Measurements from ENCODE around the gene TNNC1. TPM values are rescaled to one million over a fixed set of nuclear protein-coding genes. Genes with fewer than 3 reads are reported as not detected.

Gene TNNC1
- total RNA-seq, 1 experiment from 2014 or later: not detected

DNA sequence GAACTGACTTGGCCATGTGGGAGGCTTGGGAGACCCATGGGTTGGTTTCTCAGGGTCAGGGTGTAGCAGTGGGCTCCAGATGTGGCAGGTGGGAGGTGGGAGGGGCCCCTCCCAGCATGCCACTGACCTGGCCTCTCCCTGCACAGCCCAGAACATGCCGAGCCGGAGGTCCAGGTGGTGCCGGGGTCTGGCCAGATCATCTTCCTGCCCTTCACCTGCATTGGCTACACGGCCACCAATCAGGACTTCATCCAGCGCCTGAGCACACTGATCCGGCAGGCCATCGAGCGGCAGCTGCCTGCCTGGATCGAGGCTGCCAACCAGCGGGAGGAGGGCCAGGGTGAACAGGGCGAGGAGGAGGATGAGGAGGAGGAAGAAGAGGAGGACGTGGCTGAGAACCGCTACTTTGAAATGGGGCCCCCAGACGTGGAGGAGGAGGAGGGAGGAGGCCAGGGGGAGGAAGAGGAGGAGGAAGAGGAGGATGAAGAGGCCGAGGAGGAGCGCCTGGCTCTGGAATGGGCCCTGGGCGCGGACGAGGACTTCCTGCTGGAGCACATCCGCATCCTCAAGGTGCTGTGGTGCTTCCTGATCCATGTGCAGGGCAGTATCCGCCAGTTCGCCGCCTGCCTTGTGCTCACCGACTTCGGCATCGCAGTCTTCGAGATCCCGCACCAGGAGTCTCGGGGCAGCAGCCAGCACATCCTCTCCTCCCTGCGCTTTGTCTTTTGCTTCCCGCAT, 33.4 kb upstream of the TNNC1 start:
- Histone ChIP-seq H3K9me3 (ENCODE audit: low read depth, low read length, poor library complexity, severe bottlenecking) (no peaks in the 10 kb centered on the region), H3K36me3 (ENCODE audit: insufficient read depth, low read length, poor library complexity, severe bottlenecking) (peaks cover 3% of the 10 kb centered on the region), H3K27me3 (replicated peaks; ENCODE audit: insufficient read depth, low read depth, low read length, poor library complexity) (no peaks in the 10 kb centered on the region), H3K27ac (ENCODE audit: low read depth, low read length, poor library complexity, severe bottlenecking) (no peak overlapping the region), H3K4me1 (ENCODE audit: insufficient read depth, low read length, poor library complexity, severe bottlenecking) (no peaks in the 10 kb centered on the region), H3K4me3 (ENCODE audit: low read depth, low read length, poor library complexity, severe bottlenecking) (no peak overlapping the region)
- intact Hi-C loops (cut with micrococcal nuclease; ENCODE audit: unreplicated experiment): no loop called here
- no peak for DNase-seq (ENCODE audit: low spot score)
- CTCF ChIA-PET: no interaction called here
- no TSS peak for BruUV-seq (replicated peaks)
- no peak for TF ChIP-seq EZH2 (IDR thresholded peaks at IDR 0.05; ENCODE audit: borderline replicate concordance, low read depth, low read length, poor library complexity, severe bottlenecking)
- POLR2A ChIA-PET (ENCODE audit: low non-redundant PET): no interaction called here

GRCh38 chr3:52484680-52485461, 31.0 kb upstream of the TNNC1 start:
- no peak for TF ChIP-seq CTCF (conservative IDR thresholded peaks at IDR 0.05; ENCODE audit: low read depth, low read length)
- TF ChIP-seq EZH2 (IDR thresholded peaks at IDR 0.05; ENCODE audit: borderline replicate concordance, low read depth, low read length, poor library complexity, severe bottlenecking): no peak
- intact Hi-C loops (cut with micrococcal nuclease; ENCODE audit: unreplicated experiment): no loop called here
- Histone ChIP-seq H3K27ac (ENCODE audit: low read depth, low read length, poor library complexity, severe bottlenecking) (no peak overlapping the region), H3K4me1 (ENCODE audit: insufficient read depth, low read length, poor library complexity, severe bottlenecking) (no peaks in the 10 kb centered on the region), H3K27me3 (replicated peaks; ENCODE audit: insufficient read depth, low read depth, low read length, poor library complexity) (no peaks in the 10 kb centered on the region), H3K9me3 (ENCODE audit: low read depth, low read length, poor library complexity, severe bottlenecking) (no peaks in the 10 kb centered on the region), H3K36me3 (ENCODE audit: insufficient read depth, low read length, poor library complexity, severe bottlenecking) (peaks cover 3% of the 10 kb centered on the region), H3K4me3 (ENCODE audit: low read depth, low read length, poor library complexity, severe bottlenecking) (no peak overlapping the region)
- ChIA-PET POLR2A (ENCODE audit: low non-redundant PET) (no interaction called here), CTCF (no interaction called here)
- DNase-seq (ENCODE audit: low spot score): no peak
- BruUV-seq (replicated peaks): no TSS peak

DNA sequence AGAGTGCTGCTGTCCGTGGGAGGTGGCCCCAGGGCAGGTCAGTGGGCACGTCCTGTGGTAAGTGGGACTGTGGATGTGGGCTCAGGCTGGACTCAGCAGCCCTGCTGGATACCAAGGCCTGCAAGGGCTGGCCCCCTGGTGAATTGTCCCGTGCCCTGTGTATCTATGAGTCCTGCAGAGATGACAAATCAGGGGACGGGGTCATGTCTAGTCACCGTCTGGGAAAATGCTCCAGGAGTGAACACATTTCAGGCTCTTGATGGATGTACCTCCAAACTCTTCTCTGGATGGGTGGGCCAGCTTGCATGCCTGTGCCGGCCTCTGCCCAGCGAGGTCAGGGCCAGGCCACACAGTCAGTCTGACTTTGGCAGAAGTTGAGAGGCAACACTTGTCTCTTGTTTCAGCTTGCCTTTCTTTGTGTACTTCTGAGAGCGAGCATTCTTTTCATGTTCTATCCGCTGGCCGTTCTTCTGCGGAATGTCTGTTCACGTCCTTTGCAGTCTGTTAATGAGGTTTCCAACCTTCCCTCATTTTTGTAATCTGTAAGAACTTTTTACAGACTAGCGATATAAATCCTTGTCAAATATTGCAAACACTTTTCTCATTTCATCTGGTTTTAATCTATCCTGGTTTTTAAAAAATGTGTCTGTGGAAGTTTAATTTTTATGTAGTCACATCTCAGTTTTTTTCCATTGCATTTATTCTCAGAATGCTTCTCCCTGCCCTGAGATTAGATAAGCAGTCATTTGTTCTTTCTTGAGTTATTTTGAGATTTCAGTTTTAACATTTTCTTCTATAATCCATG, 29.9 kb upstream of the TNNC1 start:
- H3K4me3 ChIP-seq (ENCODE audit: low read depth, low read length, poor library complexity, severe bottlenecking): no peak overlapping the region
- intact Hi-C loops (cut with micrococcal nuclease; ENCODE audit: unreplicated experiment): no loop called here
- TF ChIP-seq EZH2 (IDR thresholded peaks at IDR 0.05; ENCODE audit: borderline replicate concordance, low read depth, low read length, poor library complexity, severe bottlenecking) (no peak), CTCF (conservative IDR thresholded peaks at IDR 0.05; ENCODE audit: low read depth, low read length) (no peak)
- H3K27ac ChIP-seq (ENCODE audit: low read depth, low read length, poor library complexity, severe bottlenecking): no peak overlapping the region
- CTCF ChIA-PET: no interaction called here
- POLR2A ChIA-PET (ENCODE audit: low non-redundant PET): no interaction called here
- no peaks in the 10 kb centered on the region for H3K9me3 ChIP-seq (ENCODE audit: low read depth, low read length, poor library complexity, severe bottlenecking)
- no peaks in the 10 kb centered on the region for H3K4me1 ChIP-seq (ENCODE audit: insufficient read depth, low read length, poor library complexity, severe bottlenecking)
- no TSS peak for BruUV-seq (replicated peaks)
- H3K27me3 ChIP-seq (replicated peaks; ENCODE audit: insufficient read depth, low read depth, low read length, poor library complexity): no peaks in the 10 kb centered on the region
- H3K36me3 ChIP-seq (ENCODE audit: insufficient read depth, low read length, poor library complexity, severe bottlenecking): peaks cover 3% of the 10 kb centered on the region
- no peak for DNase-seq (ENCODE audit: low spot score)

Measured in A673 (cell line).